ENCODE results near the gene ADORA3. TPM values are rescaled to one million over a fixed set of nuclear protein-coding genes. Genes with fewer than 3 reads are reported as not detected.
"Not testable (repeated sequence)": the region's sequence is repeated elsewhere in the genome, so short reads cannot be mapped to it uniquely, and the experiment has no call there.

Gene ADORA3
- 3.6 TPM for total RNA-seq

GRCh38 chr1:111503585-111504060, at the start of gene ADORA3, which contains the start of gene TMIGD3:
Gene ADORA3, minus strand, starts transcription at chr1:111503633. Its CDS starts 279 bp downstream, at chr1:111503354.
Gene TMIGD3, minus strand, starts transcription at chr1:111503633. Its CDS starts 279 bp downstream, at chr1:111503354.
- no peak for DNase-seq

- DNase-seq: no peak
These were observed 49.8 kb upstream of the ADORA3 start for GRCh38 chr1:111553196-111553595.

DNA sequence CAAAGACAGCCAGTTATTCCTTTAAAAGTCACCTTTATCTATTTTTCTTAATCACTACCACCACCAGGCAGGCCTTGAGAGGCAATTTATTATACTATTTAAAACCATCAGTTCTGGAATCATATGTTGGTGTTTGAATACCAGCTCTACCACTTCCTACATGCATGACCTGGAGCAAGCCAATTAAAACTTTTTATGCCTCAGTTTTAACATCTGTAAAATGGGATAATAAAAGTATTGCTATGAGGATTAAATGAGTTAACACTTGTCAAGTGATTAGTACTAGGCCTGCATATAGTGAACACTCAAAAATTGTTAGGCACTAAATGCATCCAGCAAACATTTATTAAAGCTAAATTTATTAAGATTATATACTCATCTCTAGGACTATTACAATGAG, 49.2 kb upstream of the ADORA3 start:
- DNase-seq: no peak

DNA sequence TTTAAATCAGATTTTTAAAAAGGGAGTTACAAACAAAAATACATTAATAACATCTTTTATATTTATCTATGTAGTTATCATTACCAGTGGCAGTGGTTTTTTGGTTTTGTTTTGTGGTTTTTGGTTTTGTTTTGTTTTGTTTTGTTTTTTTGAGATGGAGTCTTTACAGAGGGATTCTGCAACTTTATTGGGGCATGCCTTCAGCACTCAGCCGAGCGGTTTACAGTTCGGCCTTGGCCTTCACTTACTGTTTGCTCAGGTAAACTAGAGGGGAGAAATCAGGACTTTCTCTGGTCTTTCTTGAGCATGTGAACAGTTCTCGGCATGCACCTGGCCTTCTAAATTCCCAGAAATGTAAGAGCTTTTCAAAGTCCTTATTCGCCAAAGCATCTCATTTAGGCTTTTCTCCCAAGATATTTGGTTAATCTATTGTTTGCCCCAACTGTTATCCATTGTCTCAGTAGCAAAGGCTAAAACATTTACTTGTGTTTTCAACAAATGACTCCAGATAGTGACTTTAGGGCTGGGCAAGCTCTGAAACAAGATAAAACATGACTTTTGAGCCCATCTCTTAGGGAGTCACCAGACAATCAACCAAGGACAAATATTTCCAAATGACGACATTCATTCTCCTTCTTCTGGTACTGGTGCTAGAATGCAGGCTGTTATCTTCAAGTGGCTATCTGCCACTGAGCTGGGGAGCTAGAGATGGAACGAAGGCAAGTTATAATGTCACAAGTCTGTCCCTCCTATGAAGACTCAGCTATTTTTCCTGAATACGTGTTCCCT, 48.4 kb upstream of the ADORA3 start:
- no peak for DNase-seq

DNA sequence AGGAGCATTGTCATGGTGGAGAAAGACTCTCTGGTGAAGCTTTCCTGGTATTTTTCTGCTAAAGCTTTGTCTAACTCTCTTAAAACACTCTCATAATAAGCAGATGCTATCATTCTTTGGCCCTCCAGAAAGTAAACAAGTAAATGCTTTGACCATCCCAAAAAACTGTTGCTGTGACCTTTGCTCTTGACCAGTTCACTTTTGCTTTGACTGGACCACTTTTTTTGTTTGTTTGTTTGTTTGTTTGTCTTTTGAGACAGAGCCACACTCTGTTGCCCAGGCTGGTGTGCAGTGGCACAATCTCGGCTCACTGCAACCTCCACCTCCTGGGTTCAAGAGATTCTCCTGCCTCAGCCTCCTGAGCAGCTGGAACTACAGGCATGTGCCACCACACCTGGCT, 44.4 kb upstream of the ADORA3 start:
- not testable (repeated sequence) for DNase-seq

DNA sequence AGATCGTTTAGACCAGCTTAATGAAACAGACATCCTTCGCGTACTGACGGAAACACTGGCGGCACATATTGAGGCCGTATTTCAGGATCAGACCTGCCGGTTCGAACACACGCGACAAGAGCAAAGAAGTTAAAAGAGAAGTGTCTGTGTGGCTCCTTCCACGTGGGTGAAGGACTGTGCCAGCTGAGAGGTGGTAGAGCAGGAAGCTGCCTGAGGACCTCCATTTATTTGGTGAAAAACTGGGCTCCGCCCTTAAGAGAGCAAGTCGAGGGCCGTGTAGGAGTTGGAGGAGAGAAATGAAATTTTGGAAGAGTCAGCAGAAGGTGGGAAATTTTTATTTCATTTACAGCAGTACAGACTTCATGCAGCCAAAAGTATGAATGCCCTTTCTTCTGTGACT, 38.8 kb upstream of the ADORA3 start:
- no peak for DNase-seq

DNA sequence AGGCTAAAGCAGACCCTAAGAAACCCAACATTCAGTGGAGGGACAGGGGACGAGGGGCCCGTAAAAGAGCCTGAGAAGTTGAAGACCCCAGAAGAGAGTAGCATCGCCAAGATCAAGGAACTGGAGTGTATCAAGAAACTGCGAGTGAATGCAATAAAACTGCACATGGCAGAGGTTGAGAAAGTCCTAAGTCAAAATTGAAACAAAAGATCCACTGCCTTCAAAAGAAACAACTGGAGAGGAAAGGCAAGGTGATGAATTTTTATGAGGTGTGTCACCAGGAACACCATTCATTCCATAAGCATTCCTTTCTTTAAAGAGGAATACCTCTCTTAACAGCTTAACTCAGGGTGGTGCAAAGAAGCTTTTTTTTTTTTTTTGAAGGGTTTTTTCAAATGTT, 38.3 kb upstream of the ADORA3 start:
- DNase-seq: no peak

DNA sequence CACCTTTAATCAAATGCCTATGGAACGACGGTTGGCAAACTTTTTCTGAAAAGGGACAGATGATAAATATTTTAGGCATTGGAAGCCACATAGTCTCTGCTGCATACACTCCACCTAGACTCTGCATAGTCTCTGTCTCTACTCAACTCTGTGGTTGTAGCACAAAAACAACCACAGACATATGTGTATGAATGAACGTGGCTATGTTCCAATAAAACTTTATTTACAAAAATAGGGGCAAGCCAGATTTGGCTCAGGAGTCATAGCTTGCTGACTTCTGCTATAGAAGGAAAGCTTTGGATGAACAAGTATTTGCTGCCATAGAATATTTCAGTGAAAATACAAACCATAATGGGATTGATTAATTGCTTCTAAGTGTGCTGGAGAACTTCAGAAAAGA, 37.5 kb upstream of the ADORA3 start:
- DNase-seq: no peak

DNA sequence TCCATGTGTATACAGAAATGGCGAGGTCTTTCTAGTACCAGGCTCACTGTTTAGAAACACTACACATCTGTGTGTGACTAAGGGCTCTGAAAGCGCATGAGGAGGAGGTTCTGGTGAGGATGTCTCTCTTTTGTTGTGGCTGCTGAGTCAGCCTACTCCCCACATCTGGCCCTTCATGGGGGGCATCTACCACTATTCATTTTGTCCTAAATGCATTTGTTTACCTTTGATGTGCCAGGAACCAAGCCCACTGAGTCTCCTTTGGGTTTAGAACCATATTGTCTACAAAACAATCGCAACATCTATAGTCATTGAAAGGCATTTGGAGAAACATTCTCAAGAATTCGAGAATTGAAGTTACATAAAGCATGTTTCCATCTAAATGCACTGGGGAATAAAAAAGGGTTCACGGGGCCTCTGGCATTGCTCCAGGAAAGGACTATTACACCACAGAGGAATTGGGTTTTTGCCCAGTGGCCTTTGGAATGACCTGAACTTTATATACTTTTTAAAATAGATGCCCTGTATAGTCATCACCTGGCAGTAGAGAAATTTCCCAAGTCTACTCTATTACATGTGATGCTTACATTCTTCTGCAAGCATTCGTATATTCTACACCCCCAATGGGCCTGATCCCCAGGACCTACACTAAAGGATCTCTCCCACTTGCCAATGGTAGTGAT, 35.1 kb upstream of the ADORA3 start:
- no peak for DNase-seq

DNA sequence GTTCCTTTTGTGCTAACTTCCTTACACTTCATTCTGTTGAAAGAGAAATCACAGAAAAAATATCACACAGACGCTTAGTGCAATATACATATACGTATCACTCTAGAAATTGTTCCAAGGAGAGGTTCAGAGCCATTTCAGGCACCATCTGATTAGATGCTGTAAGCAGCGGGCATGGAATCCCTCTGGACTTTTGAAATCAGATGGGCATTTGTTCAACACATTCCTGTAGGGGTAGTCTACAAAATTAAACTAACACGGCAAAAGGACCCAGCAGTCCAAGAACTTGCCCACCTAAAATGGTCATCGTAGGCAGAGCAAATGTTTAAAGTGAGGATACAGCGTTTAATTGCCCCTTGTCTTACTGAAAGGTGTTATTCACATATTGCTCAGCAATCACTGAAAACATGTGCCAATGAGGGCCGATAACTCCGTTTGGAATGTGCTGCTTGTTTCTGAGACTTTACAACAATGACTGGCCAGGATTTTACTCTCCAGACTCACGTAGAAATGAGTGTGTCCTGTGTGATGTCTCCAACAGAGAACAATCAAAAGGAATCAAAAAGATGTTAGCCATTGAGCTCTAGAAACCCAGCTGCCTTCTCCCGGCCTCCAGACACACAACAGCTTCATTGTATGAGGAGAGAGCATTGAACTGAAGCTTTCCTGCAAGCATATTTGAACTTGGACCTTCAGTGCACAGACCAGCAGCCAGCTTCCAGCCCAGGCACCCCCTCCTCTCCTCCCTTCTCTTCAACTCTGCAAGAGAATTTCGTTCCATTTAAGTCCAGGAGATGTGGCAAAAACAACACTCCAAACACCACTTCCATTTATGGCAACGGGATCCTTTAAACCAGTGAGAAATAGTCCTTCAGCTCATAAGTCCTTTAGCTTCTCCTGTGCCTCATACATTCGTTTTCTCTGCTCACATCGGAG, 32.1 kb upstream of the ADORA3 start:
- no peak for DNase-seq

- DNase-seq: no peak
These were observed 16.6 kb upstream of the ADORA3 start for GRCh38 chr1:111520053-111520452.

GRCh38 chr1:111517469-111518225, 14.2 kb upstream of the ADORA3 start:
- no peak for DNase-seq

GRCh38 chr1:111516005-111516535, 12.6 kb upstream of the ADORA3 start:
- DNase-seq: no peak

GRCh38 chr1:111515291-111516004, 12.0 kb upstream of the ADORA3 start:
- no peak for DNase-seq

- peak; percentile 59 for DNase-seq
These were observed 10.1 kb upstream of the ADORA3 start for GRCh38 chr1:111513410-111514020.

DNA sequence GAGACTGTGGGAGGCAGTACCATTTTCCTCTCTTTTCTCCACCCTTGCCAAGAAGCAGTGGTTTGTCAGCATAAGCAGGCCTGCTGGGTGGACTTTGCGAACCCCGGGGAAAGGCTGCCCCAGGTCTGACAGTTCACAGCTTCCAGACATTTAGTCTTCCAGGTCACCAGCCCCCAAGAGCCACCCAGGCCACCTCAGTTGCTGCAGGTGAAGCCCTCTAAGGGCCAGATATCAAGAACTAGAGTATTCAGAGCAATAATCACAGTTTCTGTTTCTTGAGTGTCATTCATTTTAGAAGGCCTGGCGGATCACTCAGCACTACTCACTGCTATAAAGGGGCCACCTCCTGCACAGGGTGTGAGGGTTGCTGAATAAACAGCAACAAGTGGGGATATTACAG, 9.5 kb upstream of the ADORA3 start:
- DNase-seq: no peak

DNA sequence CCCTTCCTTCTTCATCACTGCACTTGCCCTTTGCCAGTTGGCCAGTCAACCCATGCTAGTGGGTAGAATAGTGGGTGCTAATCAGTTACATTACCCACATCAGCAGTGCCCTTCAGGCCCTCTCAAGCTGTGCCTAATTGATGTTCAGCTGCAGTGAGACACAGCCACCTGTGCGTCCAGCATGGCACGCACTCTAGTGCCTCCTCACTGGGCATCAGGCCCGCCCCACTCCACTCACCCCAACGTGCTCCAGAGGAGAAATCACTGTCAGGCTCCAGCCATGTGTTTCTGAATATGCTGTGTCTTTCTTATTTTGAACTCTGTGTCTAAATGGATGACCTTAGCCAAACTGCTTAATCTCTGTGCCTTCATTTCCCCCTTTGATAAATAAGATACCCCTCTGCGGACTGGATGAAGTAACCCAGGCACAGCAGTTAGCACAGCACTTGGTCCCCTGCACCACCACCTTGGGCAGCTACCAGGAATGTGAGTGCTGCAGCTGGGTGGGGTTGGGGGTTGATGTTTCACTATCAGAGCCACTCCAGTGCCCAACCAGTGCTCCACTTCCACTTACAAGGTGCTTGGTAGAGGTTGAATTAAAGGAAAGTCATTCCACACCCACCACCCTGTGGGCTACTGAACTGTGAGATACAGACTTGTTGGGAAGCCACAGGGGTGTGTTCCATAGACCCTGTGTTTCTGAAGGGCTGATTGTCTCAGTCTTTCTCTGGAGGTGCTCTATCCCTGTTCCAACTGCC, 8.9 kb upstream of the ADORA3 start:
- no peak for DNase-seq

- DNase-seq: no peak
These were observed 7.9 kb upstream of the ADORA3 start for GRCh38 chr1:111511370-111511769.

DNA sequence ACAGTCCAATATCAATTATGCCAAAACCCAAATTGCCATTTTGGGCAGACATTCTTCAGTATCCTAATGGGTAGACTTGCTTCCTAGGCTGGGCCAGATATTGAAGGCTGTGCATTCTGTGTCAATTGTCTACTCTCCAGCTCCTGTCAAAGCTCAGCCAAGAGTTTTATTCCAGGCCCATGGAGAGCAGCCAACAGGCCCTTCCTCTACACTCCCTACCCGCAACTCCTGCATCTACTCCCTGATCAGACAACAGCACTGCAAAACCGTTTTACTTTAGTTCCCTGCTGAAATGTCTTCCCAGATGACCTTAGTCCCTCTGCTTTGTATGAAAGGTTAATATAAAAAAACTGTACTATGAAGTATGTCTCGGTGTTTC, 6.6 kb upstream of the ADORA3 start:
- DNase-seq: no peak

All from occipital lobe (tissue), 2 donors.